Bronchial epithelial cell (primary cell): ENCODE results near the gene VAV3. TPM values are rescaled to one million over a fixed set of nuclear protein-coding genes. Genes with fewer than 3 reads are reported as not detected.

Experiments
- DNase-seq: peaks from one replicate; pipeline ENCODE4 v3.0.0-alpha.2; 2010; ENCODE audit warnings: low read depth
- FAIRE-seq: peaks from 2 replicates; lab custom pipeline; 2011; peaks lifted over from hg19 to GRCh38; lab: Jason Lieb, UNC
- H3K27me3 ChIP-seq: 2 replicates; pipeline ENCODE4 v1.5.1; 2011; ENCODE audit warnings: low read length; ENCODE audit not compliant: control insufficient read depth, insufficient read depth
- H3K36me3 ChIP-seq: 2 replicates; pipeline ENCODE4 v1.5.1; 2011; ENCODE audit warnings: low read length; ENCODE audit not compliant: control insufficient read depth, insufficient read depth
- H3K4me3 ChIP-seq: 2 replicates; pipeline ENCODE4 v1.5.1; 2011; ENCODE audit warnings: mild to moderate bottlenecking, low read depth, low read length, control low read depth
- CTCF ChIP-seq: IDR thresholded peaks from 2 replicates; pipeline ENCODE4 v1.5.1; 2011; ENCODE audit warnings: mild to moderate bottlenecking, moderate library complexity, low read length, control low read depth, inconsistent platforms; ENCODE audit not compliant: insufficient read depth, severe bottlenecking
- total RNA-seq: library from RNA; depleted of rRNA; stranded (reverse); fragments of >200 nt; gene quantifications from 2 replicates; pipeline ENCODE4 v1.2.1, GENCODE V29; 2014

Gene VAV3
- total RNA-seq, 1 donor from 2014 or later = 10.5 TPM

DNA sequence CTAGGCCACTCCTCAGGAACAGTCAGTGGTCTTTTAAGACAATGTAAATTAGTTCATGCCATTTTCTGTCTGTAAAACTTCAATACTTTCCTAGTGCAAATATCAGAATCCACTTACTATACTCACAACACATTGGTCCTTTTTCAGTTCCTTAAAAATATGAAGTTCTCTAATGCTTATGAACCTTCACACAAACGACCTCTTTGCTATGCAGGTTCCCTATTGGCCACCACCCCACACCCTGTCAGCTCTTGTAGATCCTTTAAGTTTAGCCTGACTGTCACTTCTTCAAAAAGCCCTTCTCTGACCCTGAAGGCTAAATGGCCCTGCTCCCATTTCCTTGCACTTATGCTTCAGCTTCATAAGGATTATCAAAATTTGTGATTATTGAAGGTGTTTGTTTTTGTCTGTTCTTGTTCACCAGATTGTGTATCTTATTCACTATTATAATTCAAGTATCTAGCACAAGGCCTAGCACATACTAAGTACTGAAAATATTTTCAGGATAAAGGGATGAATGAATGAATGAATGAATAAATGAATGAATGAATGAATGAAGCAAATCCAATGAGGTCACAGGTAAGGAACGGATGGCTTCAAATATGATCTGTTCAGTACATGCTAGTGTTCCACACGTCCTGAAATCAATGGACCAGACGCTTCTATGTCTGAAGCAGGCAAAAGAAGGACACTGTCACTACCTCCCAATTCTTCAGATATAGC, 373.9 kb downstream of the VAV3 start:
- no peaks in the 10 kb centered on the region for H3K36me3 ChIP-seq
- DNase-seq (no peak), FAIRE-seq (no peak)

GRCh38 chr1:107590087-107590486, 374.9 kb downstream of the VAV3 start:
- Histone ChIP-seq H3K27me3 (no peaks in the 10 kb centered on the region), H3K36me3 (no peaks in the 10 kb centered on the region), H3K4me3 (no peak overlapping the region)
- no peak for TF ChIP-seq CTCF
- DNase-seq = no peak
- no peak for FAIRE-seq

More for the DNA sequence above, 373.9 kb downstream of the VAV3 start:
- no peak for TF ChIP-seq CTCF
- H3K27me3 ChIP-seq = no peaks in the 10 kb centered on the region
- no peak overlapping the region for H3K4me3 ChIP-seq

DNA sequence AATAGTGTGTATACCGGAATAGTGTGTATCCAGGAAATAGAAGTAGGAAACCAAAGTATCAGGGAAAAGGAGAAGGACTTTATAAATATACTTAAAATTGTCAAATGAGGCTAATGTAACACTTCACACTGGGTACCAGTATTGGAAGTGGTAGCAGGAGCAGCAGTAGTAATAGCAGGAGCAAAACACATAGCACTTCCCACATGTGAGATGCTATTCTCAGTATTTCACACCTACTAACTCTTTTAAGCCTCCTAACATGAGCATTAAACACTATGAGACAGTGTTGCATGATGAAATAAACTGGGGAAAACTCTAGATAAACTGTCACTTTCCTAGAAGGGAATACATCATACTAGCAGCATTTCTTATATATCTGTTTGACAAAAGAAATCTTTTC, 376.7 kb downstream of the VAV3 start:
- Histone ChIP-seq H3K36me3 (no peaks in the 10 kb centered on the region), H3K4me3 (no peak overlapping the region), H3K27me3 (no peaks in the 10 kb centered on the region)
- no peak for TF ChIP-seq CTCF
- DNase-seq (no peak), FAIRE-seq (no peak)

DNA sequence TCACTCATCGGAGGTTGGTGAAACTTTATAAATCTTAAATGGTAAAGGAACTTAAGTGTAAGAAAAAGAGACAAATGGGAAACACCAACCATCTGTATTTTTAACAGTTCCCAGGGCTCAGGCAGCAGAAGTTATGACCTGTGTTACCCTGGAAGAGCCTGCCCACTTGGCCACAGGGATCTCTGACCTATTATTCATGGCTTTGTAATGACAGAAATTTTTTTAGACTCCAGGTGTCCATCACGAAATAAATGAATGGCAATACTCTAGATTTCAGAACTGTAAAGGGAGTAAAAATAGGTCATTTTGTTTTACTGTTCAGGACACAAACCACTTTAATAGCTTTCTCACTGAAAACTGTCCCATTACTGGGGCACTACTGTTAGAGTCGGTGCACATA, 389.8 kb downstream of the VAV3 start:
- Histone ChIP-seq H3K27me3 (no peaks in the 10 kb centered on the region), H3K4me3 (no peak overlapping the region), H3K36me3 (no peaks in the 10 kb centered on the region)
- TF ChIP-seq CTCF = no peak
- no peak for FAIRE-seq
- DNase-seq = no peak

- no peak for TF ChIP-seq CTCF
- FAIRE-seq = no peak
- Histone ChIP-seq H3K4me3 (no peak overlapping the region), H3K27me3 (no peaks in the 10 kb centered on the region), H3K36me3 (no peaks in the 10 kb centered on the region)
- DNase-seq = no peak
These were observed 390.9 kb downstream of the VAV3 start for GRCh38 chr1:107574044-107574443.
